Measurements from ENCODE around the gene TTLL7. TPM values are rescaled to one million over a fixed set of nuclear protein-coding genes. Genes with fewer than 3 reads are reported as not detected.

The TTLL7 gene
- total and polyA plus RNA-seq, 9 of the 15 experiments (the other 6 are each of a cell fraction or from before 2014, with no cell fraction given) = 0.63 to 2.6 (median 1.7) TPM

DNA sequence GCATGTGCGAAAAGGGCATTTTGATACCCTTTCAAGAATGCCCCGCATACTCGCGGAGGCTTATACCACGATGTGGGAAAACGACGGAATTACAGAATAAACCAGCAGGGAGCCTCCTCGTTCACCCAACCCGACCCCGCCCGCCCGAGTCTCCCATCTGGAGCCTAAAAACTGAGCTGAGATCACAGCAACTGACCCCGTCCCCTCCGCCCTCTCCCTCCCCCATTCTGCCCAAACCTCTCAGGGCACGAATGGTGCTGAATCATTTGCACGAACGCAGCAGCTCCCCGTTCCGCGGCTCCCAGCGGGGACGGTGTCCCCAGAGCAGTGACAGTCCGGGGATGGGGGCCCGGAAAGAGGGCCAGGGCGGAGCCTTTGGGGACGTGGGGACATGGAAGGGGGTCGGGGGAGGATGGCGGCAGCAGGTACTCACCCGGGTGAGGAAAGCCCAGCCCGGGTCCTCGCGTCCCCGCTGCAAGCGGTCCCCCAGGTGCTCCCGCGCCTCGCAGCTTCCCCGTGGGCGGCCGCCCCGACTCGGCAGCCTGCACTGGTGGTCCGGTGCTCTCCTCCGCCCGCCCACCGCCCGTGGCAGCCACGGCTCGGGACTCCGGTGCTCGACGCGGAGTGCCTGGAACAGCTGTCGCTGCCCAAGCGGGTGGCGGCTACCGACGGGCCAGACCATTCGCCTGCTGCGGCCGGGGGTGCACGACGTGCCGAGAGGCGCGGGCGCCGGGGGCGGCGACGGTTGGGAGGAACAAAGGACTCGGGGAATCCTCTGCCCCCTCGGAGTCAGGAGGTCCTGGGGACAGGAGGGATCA, at the start of gene TTLL7 (continued):
- TF ChIP-seq RCOR1 (IDR thresholded peaks at IDR 0.05; ENCODE audit: borderline replicate concordance in 1 of 2, low read depth in 2 of 2, low read length in 2 of 2) (no peak), ZNF551 (CRISPR knock-in tag; IDR thresholded peaks at IDR 0.05) (no peak), CREBBP (IDR thresholded peaks at IDR 0.05; ENCODE audit: low read depth, low read length) (no peak), GABPB1 (CRISPR knock-in tag; IDR thresholded peaks at IDR 0.05) (peak; percentile 37; the same call in 1 of the 2 replicates), SLC30A9 (CRISPR knock-in tag; IDR thresholded peaks at IDR 0.05) (no peak), NEUROD1 (IDR thresholded peaks at IDR 0.05; ENCODE audit: borderline replicate concordance, low read depth, low read length, partially characterized antibody) (no peak), ZC3H8 (IDR thresholded peaks at IDR 0.05) (no peak), ZNF408 (CRISPR knock-in tag; IDR thresholded peaks at IDR 0.05; ENCODE audit: low read depth) (no peak), HDAC1 (IDR thresholded peaks at IDR 0.05) (peak in 1 of 2 experiments; percentile 34; a peak in 1 of 4 replicates), KAT8 (IDR thresholded peaks at IDR 0.05; ENCODE audit: low read depth) (no peak), CSDE1 (IDR thresholded peaks at IDR 0.05) (no peak), TCF3 (CRISPR knock-in tag; IDR thresholded peaks at IDR 0.05) (no peak; the same call in 1 of the 2 replicates), RFX5 (IDR thresholded peaks at IDR 0.05; ENCODE audit: low read depth, low read length) (no peak), ZSCAN32 (CRISPR knock-in tag; IDR thresholded peaks at IDR 0.05) (no peak), CHD4 (IDR thresholded peaks at IDR 0.05; ENCODE audit: insufficient read depth, insufficient replicate concordance, low read depth, low read length, poor library complexity, severe bottlenecking) (no peak)
- TF ChIP-seq, protein P1, sequence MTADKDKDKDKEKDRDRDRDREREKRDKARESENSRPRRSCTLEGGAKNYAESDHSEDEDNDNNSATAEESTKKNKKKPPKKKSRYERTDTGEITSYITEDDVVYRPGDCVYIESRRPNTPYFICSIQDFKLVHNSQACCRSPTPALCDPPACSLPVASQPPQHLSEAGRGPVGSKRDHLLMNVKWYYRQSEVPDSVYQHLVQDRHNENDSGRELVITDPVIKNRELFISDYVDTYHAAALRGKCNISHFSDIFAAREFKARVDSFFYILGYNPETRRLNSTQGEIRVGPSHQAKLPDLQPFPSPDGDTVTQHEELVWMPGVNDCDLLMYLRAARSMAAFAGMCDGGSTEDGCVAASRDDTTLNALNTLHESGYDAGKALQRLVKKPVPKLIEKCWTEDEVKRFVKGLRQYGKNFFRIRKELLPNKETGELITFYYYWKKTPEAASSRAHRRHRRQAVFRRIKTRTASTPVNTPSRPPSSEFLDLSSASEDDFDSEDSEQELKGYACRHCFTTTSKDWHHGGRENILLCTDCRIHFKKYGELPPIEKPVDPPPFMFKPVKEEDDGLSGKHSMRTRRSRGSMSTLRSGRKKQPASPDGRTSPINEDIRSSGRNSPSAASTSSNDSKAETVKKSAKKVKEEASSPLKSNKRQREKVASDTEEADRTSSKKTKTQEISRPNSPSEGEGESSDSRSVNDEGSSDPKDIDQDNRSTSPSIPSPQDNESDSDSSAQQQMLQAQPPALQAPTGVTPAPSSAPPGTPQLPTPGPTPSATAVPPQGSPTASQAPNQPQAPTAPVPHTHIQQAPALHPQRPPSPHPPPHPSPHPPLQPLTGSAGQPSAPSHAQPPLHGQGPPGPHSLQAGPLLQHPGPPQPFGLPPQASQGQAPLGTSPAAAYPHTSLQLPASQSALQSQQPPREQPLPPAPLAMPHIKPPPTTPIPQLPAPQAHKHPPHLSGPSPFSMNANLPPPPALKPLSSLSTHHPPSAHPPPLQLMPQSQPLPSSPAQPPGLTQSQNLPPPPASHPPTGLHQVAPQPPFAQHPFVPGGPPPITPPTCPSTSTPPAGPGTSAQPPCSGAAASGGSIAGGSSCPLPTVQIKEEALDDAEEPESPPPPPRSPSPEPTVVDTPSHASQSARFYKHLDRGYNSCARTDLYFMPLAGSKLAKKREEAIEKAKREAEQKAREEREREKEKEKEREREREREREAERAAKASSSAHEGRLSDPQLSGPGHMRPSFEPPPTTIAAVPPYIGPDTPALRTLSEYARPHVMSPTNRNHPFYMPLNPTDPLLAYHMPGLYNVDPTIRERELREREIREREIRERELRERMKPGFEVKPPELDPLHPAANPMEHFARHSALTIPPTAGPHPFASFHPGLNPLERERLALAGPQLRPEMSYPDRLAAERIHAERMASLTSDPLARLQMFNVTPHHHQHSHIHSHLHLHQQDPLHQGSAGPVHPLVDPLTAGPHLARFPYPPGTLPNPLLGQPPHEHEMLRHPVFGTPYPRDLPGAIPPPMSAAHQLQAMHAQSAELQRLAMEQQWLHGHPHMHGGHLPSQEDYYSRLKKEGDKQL (CRISPR knock-in tag; IDR thresholded peaks at IDR 0.05; ENCODE audit: borderline replicate concordance) = no peak
- TF ChIP-seq, protein P2, sequence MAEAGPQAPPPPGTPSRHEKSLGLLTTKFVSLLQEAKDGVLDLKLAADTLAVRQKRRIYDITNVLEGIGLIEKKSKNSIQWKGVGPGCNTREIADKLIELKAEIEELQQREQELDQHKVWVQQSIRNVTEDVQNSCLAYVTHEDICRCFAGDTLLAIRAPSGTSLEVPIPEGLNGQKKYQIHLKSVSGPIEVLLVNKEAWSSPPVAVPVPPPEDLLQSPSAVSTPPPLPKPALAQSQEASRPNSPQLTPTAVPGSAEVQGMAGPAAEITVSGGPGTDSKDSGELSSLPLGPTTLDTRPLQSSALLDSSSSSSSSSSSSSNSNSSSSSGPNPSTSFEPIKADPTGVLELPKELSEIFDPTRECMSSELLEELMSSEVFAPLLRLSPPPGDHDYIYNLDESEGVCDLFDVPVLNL (CRISPR knock-in tag; IDR thresholded peaks at IDR 0.05; ENCODE audit: low read depth) = no peak
- TF ChIP-seq, protein P3, sequence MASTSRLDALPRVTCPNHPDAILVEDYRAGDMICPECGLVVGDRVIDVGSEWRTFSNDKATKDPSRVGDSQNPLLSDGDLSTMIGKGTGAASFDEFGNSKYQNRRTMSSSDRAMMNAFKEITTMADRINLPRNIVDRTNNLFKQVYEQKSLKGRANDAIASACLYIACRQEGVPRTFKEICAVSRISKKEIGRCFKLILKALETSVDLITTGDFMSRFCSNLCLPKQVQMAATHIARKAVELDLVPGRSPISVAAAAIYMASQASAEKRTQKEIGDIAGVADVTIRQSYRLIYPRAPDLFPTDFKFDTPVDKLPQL (IDR thresholded peaks at IDR 0.05; ENCODE audit: extremely low read depth, insufficient read length) = no peak
